Calu3 (cell line): ENCODE measurements around the gene PAK6. TPM values are rescaled to one million over a fixed set of nuclear protein-coding genes. Genes with fewer than 3 reads are reported as not detected.

ENCODE experiments used
- BruUV-seq: library from RNA; stranded (reverse); fragments of 400-500 nt; replicated peaks from 2 replicates; lab custom pipeline; 2021; lab: Mats Ljungman, UMichigan
- CTCF ChIA-PET: fragments of 300-600 bp; sonication (Branson Sonifier 250); formaldehyde crosslinking; loops from one replicate; lab custom pipeline; 2022; ENCODE audit warnings: antibody characterized with exemption; lab: Charles Lee
- DNase-seq: peaks from one replicate; pipeline ENCODE4 v3.0.0; 2022
- H3K27ac Mint-ChIP-seq: one replicate; pipeline ENCODE4 v1.8.0; 2022; ENCODE audit warnings: mixed read lengths; ENCODE audit not compliant: unreplicated experiment
- H3K27me3 Mint-ChIP-seq: one replicate; pipeline ENCODE4 v1.8.0; 2022; ENCODE audit warnings: mixed read lengths; ENCODE audit not compliant: unreplicated experiment
- H3K36me3 Mint-ChIP-seq: one replicate; pipeline ENCODE4 v1.8.0; 2022; ENCODE audit warnings: mild to moderate bottlenecking, moderate library complexity, mixed read lengths; ENCODE audit not compliant: insufficient read depth, unreplicated experiment
- H3K4me1 Mint-ChIP-seq: one replicate; pipeline ENCODE4 v1.8.0; 2022; ENCODE audit warnings: mild to moderate bottlenecking, low read depth, mixed read lengths; ENCODE audit not compliant: unreplicated experiment
- H3K4me3 Mint-ChIP-seq: one replicate; pipeline ENCODE4 v1.8.0; 2022; ENCODE audit warnings: mild to moderate bottlenecking, low read depth, moderate library complexity, mixed read lengths; ENCODE audit not compliant: unreplicated experiment
- H3K9me3 Mint-ChIP-seq: one replicate; pipeline ENCODE4 v1.8.0; 2022; ENCODE audit warnings: low read depth, mixed read lengths; ENCODE audit not compliant: unreplicated experiment
- CTCF ChIP-seq: fragments of 200-600 bp; IDR thresholded peaks from one replicate; pipeline ENCODE4 v1.8.0; 2022; ENCODE audit warnings: antibody characterized with exemption; ENCODE audit not compliant: unreplicated experiment
- intact Hi-C: fragments of 100-400 bp; cut with micrococcal nuclease; formaldehyde crosslinking; loops from one replicate; pipeline ENCODE4 v1.10.0; 2022; ENCODE audit not compliant: unreplicated experiment
- total RNA-seq: library from RNA; stranded (reverse); gene quantifications from 2 replicates; pipeline ENCODE4 v1.2.3, GENCODE V29; 2022

Gene PAK6
- total RNA-seq, 1 experiment from 2014 or later: 7.1 TPM

GRCh38 chr15:40242213-40242599, 3.3 kb downstream of the PAK6 start:
- CTCF ChIA-PET: no interaction called here
- Mint-ChIP-seq H3K4me1 (peaks cover 16% of the 10 kb centered on the region), H3K27me3 (no peaks in the 10 kb centered on the region), H3K4me3 (no peak overlapping the region), H3K36me3 (peaks cover 4% of the 10 kb centered on the region), H3K27ac (no peak overlapping the region), H3K9me3 (no peaks in the 10 kb centered on the region)
- BruUV-seq: no TSS peak
- intact Hi-C loops: no loop called here
- DNase-seq: no peak
- TF ChIP-seq CTCF: no peak

- no peak for DNase-seq
- H3K9me3 Mint-ChIP-seq: no peaks in the 10 kb centered on the region
- intact Hi-C loops: no loop called here
- H3K27ac Mint-ChIP-seq: no peak overlapping the region
- H3K27me3 Mint-ChIP-seq: no peaks in the 10 kb centered on the region
- peaks cover 4% of the 10 kb centered on the region for H3K36me3 Mint-ChIP-seq
- BruUV-seq: no TSS peak
- no peak overlapping the region for H3K4me3 Mint-ChIP-seq
- H3K4me1 Mint-ChIP-seq: peaks cover 16% of the 10 kb centered on the region
- TF ChIP-seq CTCF: no peak
- CTCF ChIA-PET: no interaction called here
These were observed 3.7 kb downstream of the PAK6 start for GRCh38 chr15:40242601-40243000.

- intact Hi-C loops: no loop called here
- Mint-ChIP-seq H3K9me3 (no peaks in the 10 kb centered on the region), H3K36me3 (peaks cover 3% of the 10 kb centered on the region), H3K4me3 (no peak overlapping the region), H3K27ac (no peak overlapping the region), H3K4me1 (peaks cover 11% of the 10 kb centered on the region), H3K27me3 (no peaks in the 10 kb centered on the region)
- no peak for DNase-seq
- CTCF ChIA-PET: no interaction called here
- no TSS peak for BruUV-seq
- TF ChIP-seq CTCF: no peak
These were observed 4.4 kb downstream of the PAK6 start for GRCh38 chr15:40243126-40243810.

GRCh38 chr15:40244961-40245523, 6.2 kb downstream of the PAK6 start:
- no peaks in the 10 kb centered on the region for H3K27me3 Mint-ChIP-seq

More at GRCh38 chr15:40244961-40245523, 6.2 kb downstream of the PAK6 start:
- CTCF ChIA-PET: interaction anchor here (1.4 kb wide), 1 partner anchor 11 kb away, joined by 3 read pairs; no protein-coding TSS in a partner anchor
- no TSS peak for BruUV-seq
- no peaks in the 10 kb centered on the region for H3K9me3 Mint-ChIP-seq
- H3K36me3 Mint-ChIP-seq: no peaks in the 10 kb centered on the region
- no peaks in the 10 kb centered on the region for H3K4me1 Mint-ChIP-seq
- no peak for TF ChIP-seq CTCF
- H3K4me3 Mint-ChIP-seq: no peak overlapping the region
- peak; percentile 60 for DNase-seq
- H3K27ac Mint-ChIP-seq: no peak overlapping the region
- intact Hi-C loops: no loop called here
